GM19043 (cell line): ENCODE data around the gene CELA2B.
"Not testable (repeated sequence)": the region's sequence is repeated elsewhere in the genome, so short reads cannot be mapped to it uniquely, and the experiment has no call there.

Experiments used
- ATAC-seq: cut with Tn5 transposase; IDR thresholded peaks from one replicate; pipeline ENCODE4 v1.9.1; 2021; ENCODE audit warnings: low read depth; ENCODE audit not compliant: unreplicated experiment

Gene CELA2B

DNA sequence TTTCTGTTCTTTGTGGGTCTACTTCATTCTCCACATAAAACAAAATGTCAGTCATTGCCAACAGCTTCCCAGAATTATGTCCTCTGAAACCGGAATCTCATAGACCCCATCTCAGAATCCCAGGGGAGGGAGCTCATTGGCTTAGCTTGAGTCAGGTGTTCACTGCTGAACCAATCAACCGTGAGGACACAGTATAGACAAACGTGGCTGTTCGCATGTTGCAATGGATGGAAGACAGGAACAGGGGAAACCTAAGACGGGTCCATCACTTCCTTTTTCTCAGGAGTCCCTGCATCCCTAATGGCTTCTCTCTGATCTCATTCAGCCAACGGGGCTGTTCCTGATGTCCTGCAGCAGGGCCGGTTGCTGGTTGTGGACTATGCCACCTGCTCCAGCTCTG lies 10.2 kb upstream of the CELA2B start:
- no peak for ATAC-seq

DNA sequence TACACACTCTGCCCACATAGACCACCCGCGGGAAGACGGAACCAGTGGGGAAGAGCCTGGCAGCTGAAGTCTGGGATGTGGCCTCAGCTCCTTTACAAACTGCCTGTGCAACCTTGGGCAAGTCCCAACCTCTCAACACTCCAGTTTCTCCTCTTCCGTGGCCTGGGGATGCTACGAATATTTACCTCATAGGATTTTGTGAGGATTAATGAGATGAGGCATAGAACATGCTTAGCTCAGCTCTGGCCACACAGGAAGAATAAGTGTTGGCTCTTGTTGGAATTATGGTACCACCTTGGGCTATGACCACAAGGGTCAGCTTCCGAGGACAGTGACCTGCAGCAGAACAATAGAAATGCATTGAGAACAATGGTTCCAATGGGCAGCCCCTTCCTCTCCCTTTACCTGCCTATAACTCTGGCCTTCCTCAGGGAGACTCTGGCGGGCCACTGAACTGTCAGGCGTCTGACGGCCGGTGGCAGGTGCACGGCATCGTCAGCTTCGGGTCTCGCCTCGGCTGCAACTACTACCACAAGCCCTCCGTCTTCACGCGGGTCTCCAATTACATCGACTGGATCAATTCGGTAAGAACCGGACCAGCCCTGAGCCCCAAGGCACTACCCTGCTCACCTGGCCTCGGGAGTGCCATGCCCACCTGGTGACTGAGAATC lies 8.8 kb upstream of the CELA2B start:
- not testable (repeated sequence) for ATAC-seq

DNA sequence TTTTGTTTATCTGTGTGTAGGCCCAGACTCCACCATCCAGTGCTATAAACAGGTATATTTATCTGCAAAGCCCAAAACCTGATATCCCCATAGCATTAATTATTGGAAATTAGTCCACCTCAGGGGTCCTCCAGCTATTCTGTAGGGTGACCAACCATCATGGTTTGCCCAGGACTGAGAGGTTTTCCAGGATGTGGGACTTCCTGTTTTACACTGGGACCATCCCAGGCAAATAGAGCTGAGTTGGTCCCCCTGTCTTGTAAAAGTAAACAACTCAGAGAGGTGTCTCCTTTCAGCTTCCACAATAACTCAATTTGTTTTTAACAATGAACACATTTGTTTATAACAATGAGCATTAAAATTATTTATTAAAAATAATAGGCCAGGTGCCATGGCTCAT lies 7.8 kb upstream of the CELA2B start:
- no peak for ATAC-seq

DNA sequence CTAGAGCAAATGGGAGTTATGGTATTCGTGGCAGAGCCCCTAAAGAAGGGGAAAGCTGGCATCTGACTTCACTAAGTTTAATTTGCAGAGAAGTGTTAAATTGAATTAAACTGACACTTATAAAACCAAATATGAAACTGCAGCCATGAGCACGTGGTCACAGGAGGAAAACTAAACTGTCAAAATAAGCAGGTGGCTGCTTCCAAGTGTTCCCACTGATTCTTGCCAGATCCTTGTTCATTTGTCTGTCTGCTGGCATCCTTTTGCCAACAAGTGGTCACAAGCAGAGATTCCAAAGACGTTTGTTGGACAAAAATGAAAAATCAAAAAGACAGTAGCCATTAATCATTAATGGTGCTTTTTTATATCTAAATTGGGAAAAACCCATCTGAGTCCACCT lies 6.5 kb upstream of the CELA2B start:
- ATAC-seq = no peak

DNA sequence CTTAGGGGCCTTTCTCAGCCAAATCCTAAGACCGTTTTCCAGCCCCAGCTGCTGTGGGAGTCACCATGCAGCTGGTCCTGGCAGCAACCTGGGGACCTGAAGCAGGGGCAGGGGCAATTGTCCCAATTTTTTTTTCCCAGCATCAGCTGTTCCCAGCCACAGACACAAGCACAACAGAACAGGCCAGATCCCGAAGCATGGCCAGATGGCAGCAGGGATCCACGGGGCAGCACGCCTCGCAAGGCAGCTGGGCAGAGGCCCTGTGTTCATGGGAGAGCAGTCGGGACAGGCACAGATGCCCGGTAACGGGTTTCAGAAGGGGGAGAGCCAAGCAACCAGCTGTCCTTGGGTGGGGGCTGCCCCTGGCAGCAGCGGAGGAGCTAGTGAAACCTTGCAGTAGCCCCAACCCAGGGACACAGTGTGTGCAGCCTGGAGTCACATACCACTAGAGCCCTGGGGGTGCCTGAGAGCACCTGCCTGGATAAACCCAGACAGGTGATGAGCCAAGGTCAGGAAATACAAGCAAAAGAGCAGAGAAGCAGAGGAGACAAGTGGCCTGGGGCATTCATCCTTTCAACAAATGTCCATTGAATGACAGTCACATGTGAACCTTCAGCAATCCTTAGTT lies 6.0 kb upstream of the CELA2B start:
- ATAC-seq = not testable (repeated sequence)

DNA sequence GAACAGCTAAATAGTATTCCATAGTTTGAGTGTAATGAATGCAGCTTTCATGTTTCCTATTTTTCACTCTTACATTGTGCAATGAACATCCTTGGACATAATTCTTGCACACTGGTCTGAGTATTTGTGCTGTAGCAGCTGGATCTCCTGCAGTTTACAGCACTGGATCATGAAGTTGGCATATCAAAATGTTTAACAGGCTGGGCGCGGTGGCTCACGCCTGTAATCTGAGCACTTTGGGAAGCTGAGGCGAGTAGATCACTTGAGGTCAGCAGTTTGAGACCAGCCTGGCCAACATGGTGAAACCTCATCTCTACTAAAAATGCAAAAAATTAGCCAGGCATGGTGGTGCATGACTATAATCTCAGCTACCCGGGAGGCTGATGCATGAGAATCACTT lies 4.8 kb upstream of the CELA2B start:
- ATAC-seq = not testable (repeated sequence)

DNA sequence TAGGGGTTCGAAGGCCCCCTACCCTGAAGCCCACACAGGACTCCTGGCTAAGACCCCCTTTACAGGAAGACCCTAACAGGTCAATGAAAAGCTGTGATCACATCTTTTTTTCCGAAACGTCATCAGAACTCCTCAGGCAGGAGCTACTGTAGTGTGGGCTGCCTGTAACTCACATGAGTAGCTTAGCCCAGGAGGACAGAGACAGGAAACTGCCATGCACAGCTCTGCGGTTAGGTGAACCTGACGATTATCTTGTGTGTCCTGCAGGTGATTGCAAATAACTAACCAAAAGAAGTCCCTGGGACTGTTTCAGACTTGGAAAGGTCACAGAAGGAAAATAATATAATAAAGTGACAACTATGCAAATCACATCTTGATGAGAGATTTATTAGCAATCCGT lies 4.2 kb upstream of the CELA2B start:
- not testable (repeated sequence) for ATAC-seq

DNA sequence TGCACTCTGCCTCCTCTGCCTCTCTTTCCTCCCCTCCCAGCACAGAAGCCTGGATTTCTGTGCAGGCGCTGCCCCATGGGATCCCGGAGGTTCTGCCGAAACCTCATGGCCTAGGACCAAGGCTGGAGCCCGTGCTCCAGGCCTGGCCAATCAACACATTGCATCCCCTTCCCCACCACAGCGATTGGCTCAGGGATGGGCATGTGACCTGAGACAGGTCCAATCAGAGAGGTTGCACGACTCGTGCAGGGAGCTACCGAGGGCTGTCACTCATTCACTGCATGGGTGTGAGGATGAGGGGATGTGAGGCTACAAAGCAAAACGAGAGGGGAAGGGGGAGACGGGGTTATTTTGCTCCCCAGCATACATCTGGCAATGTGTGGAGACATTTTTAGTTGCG lies 3.3 kb upstream of the CELA2B start:
- no peak for ATAC-seq

DNA sequence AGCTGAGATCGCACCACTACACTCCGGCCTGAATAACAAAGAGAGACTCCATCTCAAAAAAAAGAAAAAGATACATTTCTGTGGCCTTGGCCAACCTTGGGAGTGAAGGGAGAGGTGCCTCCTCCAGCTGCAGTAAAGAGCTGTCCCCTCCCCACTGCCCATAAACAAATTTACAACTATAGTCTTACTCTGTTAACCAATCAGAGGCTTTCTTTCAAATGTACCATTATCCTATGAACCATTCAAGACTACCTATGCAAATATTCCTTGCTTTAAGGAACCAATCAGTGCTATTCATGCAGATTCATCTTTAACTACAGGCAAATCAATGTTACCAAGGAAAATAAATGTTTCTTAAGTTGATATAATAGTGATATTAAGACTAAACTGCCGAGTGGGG lies 1.0 kb downstream of the CELA2B start:
- no peak for ATAC-seq

DNA sequence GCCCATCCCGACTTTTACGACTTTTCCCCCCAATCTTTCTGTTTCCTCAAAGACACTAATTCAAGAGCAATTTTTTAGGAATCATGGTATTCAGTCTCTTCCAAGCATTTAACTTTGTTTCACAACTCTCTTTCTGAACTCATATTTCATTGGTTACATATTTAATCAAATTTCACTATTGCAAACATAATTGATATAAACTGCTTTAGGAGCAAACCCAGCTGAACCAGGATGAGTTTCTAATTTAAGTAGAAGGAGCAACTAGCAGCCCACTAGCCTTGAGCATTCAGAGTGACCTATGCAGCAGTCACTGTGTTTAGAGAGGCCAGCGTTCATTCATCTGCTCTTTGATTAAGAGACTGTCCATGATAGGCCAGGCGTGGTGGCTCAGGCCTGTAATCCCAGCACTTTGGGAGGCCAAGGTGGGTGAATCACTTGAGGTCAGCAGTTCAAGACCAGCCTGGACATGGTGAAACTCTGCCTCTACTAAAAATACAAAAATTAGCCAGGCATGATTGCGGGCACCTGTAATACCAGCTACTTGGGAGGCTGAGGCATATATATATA lies 1.8 kb downstream of the CELA2B start:
- ATAC-seq = no peak

DNA sequence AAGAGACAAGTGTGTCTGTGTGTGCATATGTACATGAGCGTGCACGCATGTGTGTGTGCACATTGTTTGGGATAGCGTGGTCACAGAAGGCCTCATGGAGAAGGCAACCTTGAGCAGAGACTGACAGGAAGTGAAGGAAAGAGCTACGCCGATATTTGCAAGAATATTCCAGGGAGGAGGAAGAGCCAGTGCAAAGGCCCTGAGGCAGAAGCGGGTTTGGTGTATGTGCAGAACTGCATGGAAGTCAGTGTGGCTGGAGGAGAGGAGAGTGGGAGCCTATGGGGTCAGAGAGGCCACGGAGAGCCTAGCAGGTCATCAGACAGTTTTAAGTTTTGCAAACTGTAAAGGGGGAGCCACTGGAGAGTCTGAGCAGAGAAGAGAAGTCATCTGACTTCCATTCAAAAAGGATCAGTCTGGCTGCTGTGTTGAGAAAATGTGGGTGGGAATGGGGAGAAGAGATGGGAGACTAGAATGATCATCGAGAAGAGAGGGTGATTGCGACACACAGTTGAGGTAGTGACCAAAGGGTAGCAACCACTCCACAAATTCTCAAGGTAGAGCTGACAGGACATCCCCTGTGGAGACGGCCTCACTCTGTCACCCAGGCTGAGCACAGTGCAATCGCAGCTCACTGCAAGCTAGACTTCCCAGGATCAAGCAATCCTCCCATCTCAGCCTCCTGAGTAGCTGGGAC lies 3.9 kb downstream of the CELA2B start:
- ATAC-seq = no peak

DNA sequence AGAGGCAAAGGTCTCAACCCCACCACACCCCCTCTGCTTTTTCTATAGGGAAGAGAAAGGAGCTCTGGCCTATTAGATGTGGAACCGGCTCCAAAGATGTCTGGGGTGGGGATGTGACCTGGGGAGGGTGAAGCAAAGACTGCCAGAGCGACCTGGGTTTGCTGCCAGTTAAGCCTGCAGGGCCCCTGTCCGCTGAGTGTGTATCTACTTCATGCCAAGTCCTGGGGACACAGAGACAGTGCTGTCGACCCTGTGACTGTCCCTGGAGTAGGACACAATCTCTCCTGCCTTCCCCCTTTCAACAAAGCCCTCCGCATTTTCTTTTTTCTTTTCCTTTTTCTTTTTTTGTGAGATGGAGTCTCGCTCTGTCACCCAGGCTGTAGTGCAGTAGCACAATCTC lies 6.6 kb downstream of the CELA2B start:
- not testable (repeated sequence) for ATAC-seq

DNA sequence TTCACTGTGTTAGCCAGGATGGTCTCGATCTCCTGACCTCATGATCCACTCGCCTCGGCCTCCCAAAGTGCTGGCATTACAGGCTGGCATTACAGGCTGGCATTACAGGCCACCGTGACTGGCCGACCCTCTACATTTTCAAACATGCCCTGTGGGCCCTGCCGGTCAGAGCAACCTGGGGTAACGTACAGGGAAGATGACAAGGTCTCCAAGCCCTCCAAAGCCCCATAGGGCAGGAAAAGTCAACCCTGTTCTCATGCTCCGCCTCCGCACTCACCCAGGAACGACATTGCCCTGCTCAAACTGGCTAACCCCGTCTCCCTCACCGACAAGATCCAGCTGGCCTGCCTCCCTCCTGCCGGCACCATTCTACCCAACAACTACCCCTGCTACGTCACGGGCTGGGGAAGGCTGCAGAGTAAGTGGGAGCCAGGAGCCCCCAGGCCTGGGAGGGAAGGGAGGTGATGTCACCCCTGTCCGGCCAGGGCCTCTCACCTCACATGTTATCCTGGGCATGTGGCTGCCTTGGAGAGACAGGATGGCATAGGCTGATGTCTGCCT lies 7.2 kb downstream of the CELA2B start:
- ATAC-seq = not testable (repeated sequence)

DNA sequence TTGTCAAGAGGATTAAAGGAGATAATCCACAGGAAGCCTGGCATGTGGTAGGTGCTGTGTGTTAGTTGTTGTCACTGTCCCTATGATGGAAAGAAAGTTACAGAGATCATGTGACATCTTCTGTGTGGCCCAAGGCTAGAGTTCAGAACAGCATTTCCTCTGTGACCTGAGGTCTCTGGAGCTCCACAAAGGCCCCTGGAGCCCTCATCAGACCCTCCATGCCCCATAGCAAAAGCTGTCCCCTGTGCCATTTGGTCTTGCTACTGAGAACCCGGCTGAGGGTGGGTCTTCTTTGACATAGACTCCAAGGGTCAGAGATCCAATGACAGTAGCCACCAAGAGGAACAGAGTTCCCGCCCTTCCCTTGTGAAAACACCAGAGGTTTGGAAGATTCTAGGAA lies 8.1 kb downstream of the CELA2B start:
- no peak for ATAC-seq

DNA sequence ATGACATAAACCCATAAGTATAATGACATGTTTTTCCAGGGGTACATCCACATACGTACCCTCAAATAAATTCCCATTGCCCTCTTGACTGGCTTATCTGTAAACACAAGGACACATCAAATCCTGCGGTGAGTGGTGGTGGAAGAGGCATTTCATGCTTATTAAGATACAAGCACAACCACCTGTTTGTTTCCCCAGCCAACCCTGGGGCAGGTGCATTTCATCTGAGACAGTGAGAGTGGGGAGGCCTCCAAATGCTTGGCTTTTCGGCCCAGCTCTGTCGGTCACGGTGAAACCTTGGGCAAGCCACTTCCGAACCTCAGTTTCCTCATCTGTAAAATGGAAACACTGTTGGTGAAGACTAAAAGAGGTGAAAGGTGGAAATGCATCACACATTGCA lies 8.5 kb downstream of the CELA2B start:
- not testable (repeated sequence) for ATAC-seq

DNA sequence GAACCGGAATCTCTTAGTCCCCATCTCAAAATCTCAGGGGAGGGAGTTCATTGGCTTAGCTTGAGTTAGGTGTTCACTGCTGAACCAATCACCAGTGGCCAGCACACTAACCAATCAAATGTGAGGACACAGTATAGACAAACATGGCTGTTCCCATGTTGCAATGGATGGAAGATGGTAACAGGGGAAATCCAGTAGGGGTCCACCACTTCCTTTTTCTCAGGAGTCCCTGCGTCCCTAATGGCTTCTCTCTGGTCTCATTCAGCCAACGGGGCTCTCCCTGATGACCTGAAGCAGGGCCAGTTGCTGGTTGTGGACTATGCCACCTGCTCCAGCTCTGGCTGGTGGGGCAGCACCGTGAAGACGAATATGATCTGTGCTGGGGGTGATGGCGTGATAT lies 9.7 kb downstream of the CELA2B start:
- no peak for ATAC-seq

DNA sequence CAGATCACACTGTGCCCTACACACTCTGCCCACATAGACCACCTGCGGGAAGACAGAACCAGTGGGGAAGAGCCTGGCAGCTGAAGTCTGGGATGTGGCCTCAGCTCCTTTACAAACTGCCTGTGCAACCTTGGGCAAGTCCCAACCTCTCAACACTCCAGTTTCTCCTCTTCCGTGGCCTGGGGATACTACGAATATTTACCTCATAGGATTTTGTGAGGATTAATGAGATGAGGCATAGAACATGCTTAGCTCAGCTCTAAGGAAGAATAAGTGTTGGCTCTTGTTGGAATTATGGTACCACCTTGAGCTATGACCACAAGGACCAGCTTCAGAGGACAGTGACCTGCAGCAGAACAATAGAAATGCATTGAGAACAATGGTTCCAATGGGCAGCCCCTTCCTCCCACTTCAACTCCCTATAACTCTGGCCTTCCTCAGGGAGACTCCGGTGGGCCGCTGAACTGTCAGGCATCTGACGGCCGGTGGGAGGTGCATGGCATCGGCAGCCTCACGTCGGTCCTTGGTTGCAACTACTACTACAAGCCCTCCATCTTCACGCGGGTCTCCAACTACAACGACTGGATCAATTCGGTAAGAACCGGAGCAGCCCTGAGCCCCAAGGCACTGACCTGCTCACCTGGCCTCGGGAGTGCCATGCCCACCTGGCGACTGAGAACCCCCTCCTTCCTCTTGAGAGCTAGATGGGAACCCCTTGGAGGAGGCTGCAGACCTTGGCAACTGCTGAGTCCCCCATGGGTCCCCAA lies 11.1 kb downstream of the CELA2B start:
- not testable (repeated sequence) for ATAC-seq

DNA sequence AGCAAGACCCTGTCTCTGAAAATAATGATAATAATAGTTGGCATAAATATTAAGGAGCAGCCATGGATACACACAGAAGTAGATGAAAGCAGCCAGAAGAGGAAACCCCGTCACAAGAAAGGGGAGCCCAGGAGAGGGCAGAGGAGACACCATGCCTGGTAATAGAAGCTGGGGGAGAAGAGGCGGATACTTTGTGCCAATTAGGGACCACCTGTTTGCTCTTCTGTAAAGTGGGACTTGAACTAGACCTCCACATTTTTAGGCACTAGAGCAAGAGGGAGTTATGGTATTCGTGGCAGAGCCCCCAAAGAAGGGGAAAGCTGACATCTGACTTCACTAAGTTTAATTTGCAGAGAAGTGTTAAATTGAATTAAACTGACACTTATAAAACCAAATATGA lies 12.5 kb downstream of the CELA2B start:
- ATAC-seq = no peak

DNA sequence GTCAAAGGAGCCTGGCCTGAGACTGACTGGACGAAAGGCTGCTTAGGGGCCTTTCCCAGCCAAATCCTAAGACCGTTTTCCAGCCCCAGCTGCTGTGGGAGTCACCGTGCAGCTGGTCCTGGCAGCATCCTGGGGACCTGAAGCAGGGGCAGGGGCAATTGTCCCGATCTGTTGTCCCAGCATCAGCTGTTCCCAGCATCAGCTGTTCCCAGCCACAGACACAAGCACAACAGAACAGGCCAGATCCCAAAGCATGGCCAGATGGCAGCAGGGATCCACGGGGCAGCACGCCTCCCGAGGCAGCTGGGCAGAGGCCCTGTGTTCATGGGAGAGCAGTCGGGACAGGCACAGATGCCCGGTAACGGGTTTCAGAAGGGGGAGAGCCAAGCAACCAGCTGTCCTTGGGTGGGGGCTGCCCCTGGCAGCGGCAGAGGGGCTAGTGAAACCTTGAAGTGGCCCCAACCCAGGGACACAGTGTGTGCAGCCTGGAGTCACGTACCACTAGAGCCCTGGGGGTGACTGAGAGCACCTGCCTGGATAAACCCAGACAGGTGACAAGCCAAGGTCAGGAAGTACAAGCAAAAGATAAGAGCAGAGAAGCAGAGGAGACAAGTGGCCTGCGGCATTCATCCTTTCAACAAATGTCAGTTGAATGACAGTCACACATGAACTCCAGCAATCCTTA lies 13.3 kb downstream of the CELA2B start:
- ATAC-seq = no peak

DNA sequence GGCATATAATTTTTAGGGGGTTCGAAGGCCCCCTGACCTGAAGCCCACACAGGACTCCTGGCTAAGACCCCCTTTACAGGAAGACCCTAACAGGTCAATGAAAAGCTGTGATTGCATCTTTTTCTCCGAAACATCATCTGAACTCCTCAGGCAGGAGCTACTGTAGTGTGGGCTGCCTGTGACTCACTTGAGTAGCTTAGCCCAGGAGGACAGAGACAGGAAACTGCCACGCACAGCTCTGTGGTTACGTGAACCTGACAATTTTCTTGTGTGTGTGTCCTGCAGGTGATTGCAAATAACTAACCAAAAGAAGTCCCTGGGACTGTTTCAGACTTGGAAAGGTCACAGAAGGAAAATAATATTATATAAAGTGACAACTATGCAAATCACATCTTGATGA lies 15.1 kb downstream of the CELA2B start:
- not testable (repeated sequence) for ATAC-seq
